SK-N-SH treated with all-trans-retinoic acid at 6 μM for 48 hours (cell line): ENCODE measurements around the gene TMEM231.

Experiments
- ARNTL ChIP-seq: fragments of 450-650 bp; formaldehyde crosslinking; IDR thresholded peaks from 2 replicates; pipeline ENCODE4 v1.5.0; 2020; ENCODE audit warnings: low read depth, mild to moderate bottlenecking, moderate library complexity, borderline replicate concordance
- CSDC2 ChIP-seq: fragments of 250-450 bp; sonication (Bioruptor Pico); IDR thresholded peaks from 2 replicates; pipeline ENCODE4 v1.5.0; 2020; ENCODE audit warnings: mild to moderate bottlenecking, moderate library complexity
- ESRRG ChIP-seq: fragments of 250-450 bp; sonication (Bioruptor Pico); IDR thresholded peaks from 2 replicates; pipeline ENCODE4 v1.6.1; 2021; ENCODE audit warnings: mild to moderate bottlenecking
- GLIS3 ChIP-seq: fragments of 250-450 bp; sonication (Bioruptor Pico); IDR thresholded peaks from 2 replicates; pipeline ENCODE4 v1.5.0; 2020; ENCODE audit warnings: mild to moderate bottlenecking, moderate library complexity
- ISL1 ChIP-seq: fragments of 250-450 bp; sonication (Bioruptor Pico); IDR thresholded peaks from 2 replicates; pipeline ENCODE4 v2.1.2; 2022; ENCODE audit warnings: mild to moderate bottlenecking, moderate library complexity
- PPARA ChIP-seq: fragments of 250-450 bp; sonication (Bioruptor Pico); IDR thresholded peaks from 2 replicates; pipeline ENCODE4 v1.5.0; 2020; ENCODE audit warnings: mild to moderate bottlenecking, borderline replicate concordance
- RARB ChIP-seq: fragments of 250-450 bp; sonication (Bioruptor Pico); IDR thresholded peaks from 2 replicates; pipeline ENCODE4 v1.8.0; 2021; ENCODE audit warnings: mild to moderate bottlenecking, moderate library complexity
- ZFP3 ChIP-seq: fragments of 250-450 bp; sonication (Bioruptor Pico); IDR thresholded peaks from 2 replicates; pipeline ENCODE4 v1.5.0; 2020; ENCODE audit warnings: mild to moderate bottlenecking, moderate library complexity
- ZNF70 ChIP-seq: fragments of 450-650 bp; formaldehyde crosslinking; IDR thresholded peaks from 2 replicates; pipeline ENCODE4 v1.5.0; 2020; ENCODE audit warnings: mild to moderate bottlenecking, moderate library complexity
- TF ChIP-seq, protein P1 (sequence below): fragments of 250-450 bp; sonication (Bioruptor Pico); IDR thresholded peaks from 2 replicates; pipeline ENCODE4 v1.5.0; 2020; ENCODE audit warnings: mild to moderate bottlenecking, moderate library complexity
- TF ChIP-seq, protein P2 (sequence below): fragments of 250-450 bp; sonication (Bioruptor Pico); IDR thresholded peaks from 2 replicates; pipeline ENCODE4 v1.8.0; 2020; ENCODE audit warnings: mild to moderate bottlenecking, moderate library complexity, borderline replicate concordance
- TF ChIP-seq, protein P3 (sequence below): fragments of 250-450 bp; sonication (Bioruptor Pico); IDR thresholded peaks from 2 replicates; pipeline ENCODE4 v1.8.0; 2021; ENCODE audit warnings: low read depth, mild to moderate bottlenecking, moderate library complexity, borderline replicate concordance

DNA sequence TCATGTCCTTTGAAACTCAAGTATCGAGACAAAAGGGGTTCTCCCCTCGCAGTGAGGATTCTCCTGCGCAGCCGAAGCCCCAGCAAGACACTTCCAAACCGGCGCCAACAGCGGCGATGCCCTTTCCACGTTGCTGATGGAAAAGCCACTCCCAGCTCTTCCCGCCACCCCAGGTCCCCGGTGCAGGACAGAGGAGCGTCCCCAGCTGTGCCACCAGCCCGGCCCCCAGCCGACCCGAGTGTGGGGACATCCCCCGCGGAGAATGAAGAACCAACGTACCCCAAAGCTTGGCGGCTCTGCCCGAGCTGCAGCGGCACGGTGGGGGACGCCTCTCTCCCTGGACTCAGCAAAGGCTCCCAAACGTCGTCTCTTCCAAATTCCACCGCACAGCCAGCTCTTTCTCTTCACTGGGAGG lies 61.4 kb downstream of the TMEM231 start:
- TF ChIP-seq ZFP3 (no peak), RARB (CRISPR knock-in tag) (no peak), ISL1 (CRISPR knock-in tag) (no peak), PPARA (no peak), ESRRG (CRISPR knock-in tag) (no peak), ARNTL (CRISPR knock-in tag) (no peak), ZNF70 (no peak), GLIS3 (CRISPR knock-in tag) (no peak), CSDC2 (no peak)
- TF ChIP-seq, protein P1, sequence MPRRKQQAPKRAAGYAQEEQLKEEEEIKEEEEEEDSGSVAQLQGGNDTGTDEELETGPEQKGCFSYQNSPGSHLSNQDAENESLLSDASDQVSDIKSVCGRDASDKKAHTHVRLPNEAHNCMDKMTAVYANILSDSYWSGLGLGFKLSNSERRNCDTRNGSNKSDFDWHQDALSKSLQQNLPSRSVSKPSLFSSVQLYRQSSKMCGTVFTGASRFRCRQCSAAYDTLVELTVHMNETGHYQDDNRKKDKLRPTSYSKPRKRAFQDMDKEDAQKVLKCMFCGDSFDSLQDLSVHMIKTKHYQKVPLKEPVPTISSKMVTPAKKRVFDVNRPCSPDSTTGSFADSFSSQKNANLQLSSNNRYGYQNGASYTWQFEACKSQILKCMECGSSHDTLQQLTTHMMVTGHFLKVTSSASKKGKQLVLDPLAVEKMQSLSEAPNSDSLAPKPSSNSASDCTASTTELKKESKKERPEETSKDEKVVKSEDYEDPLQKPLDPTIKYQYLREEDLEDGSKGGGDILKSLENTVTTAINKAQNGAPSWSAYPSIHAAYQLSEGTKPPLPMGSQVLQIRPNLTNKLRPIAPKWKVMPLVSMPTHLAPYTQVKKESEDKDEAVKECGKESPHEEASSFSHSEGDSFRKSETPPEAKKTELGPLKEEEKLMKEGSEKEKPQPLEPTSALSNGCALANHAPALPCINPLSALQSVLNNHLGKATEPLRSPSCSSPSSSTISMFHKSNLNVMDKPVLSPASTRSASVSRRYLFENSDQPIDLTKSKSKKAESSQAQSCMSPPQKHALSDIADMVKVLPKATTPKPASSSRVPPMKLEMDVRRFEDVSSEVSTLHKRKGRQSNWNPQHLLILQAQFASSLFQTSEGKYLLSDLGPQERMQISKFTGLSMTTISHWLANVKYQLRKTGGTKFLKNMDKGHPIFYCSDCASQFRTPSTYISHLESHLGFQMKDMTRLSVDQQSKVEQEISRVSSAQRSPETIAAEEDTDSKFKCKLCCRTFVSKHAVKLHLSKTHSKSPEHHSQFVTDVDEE (CRISPR knock-in tag) = no peak
- TF ChIP-seq, protein P2, sequence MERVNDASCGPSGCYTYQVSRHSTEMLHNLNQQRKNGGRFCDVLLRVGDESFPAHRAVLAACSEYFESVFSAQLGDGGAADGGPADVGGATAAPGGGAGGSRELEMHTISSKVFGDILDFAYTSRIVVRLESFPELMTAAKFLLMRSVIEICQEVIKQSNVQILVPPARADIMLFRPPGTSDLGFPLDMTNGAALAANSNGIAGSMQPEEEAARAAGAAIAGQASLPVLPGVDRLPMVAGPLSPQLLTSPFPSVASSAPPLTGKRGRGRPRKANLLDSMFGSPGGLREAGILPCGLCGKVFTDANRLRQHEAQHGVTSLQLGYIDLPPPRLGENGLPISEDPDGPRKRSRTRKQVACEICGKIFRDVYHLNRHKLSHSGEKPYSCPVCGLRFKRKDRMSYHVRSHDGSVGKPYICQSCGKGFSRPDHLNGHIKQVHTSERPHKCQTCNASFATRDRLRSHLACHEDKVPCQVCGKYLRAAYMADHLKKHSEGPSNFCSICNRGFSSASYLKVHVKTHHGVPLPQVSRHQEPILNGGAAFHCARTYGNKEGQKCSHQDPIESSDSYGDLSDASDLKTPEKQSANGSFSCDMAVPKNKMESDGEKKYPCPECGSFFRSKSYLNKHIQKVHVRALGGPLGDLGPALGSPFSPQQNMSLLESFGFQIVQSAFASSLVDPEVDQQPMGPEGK (CRISPR knock-in tag) = no peak
- TF ChIP-seq, protein P3, sequence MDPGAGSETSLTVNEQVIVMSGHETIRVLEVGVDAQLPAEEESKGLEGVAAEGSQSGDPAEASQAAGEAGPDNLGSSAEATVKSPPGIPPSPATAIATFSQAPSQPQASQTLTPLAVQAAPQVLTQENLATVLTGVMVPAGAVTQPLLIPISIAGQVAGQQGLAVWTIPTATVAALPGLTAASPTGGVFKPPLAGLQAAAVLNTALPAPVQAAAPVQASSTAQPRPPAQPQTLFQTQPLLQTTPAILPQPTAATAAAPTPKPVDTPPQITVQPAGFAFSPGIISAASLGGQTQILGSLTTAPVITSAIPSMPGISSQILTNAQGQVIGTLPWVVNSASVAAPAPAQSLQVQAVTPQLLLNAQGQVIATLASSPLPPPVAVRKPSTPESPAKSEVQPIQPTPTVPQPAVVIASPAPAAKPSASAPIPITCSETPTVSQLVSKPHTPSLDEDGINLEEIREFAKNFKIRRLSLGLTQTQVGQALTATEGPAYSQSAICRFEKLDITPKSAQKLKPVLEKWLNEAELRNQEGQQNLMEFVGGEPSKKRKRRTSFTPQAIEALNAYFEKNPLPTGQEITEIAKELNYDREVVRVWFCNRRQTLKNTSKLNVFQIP (CRISPR knock-in tag) = no peak
